Measurements from ENCODE around the gene ZNF423.

ZNF423 gene

DNA sequence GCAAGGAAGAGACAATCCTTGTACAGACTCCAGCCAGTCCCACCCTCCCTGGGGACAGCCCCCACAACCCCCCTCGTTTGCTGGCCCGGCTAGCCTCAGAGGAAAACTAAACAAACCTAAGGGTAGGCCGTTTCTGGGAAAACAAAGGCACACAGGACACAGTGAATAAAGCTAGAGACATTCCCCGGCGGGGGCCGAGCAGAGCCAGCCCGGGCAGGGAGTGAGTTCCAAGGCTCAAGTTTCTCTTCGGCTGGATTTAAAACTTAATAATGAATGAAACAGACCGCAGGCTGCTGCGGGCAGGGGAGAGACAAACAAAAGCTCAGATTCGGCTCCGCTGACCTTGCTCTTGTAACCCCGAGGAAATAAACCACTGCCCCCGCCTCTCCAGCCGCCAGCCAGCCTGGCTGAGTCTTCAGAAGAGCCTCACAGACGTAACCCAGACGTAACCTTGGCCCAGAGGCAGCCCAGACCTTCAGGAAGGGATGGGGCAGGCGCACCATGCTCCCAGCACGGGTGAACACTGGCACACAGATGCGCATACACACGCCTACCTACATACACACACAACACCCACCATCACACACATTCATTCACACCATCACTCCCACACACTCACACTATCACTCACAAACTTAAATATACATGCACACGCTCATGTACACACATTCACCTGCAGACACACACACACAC, 216.0 kb downstream of the ZNF423 start:
- DNase-seq (ENCODE audit: low spot score): no peak

DNA sequence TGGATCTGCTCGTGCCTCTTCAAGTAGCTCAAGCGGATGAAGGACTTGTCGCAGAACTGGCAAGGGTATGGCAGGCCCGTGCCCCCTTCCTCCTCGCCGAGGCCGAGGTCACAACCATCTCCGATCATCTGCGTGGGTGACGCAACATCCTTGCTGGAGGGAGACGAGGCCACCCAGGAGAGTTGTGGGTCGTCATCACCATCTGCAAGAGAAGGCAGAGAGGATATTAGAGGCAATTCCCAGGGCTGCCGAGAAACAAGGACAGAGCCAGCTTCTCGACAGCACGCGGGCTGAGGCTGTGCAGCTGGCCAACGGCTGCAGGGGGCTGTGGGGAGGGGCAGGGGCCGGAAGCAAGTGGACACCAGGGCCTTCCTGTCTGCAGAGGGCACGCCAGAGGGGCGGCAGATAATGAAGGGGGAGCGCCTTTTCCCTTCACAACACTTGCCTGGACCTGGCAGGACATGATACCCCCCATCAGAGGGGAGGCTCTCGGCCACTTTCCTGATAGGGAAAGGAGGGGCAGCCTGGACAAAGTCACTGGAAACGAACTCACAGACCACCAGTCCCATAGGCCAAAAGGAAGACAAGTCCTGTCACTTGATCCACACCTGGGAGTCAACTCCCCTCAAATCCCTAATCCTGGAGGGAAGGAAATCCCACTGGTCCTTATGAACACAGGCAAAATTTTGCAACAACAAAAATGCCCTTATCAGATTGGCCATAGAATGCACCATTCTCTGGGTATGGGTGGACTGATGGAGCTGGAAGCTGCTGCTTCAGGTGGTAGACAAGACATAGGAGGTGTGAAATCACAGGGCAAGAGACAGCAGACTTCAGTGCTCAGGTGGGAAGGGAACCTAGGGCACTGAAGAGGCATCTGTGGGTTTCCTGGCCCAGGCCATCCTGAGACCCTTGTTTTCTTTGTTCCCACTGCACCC, 217.0 kb downstream of the ZNF423 start:
- no peak for DNase-seq (ENCODE audit: low spot score)

- DNase-seq (ENCODE audit: low spot score): no peak
Measured at GRCh38 chr16:49637933-49638672, 217.8 kb downstream of the ZNF423 start.

DNA sequence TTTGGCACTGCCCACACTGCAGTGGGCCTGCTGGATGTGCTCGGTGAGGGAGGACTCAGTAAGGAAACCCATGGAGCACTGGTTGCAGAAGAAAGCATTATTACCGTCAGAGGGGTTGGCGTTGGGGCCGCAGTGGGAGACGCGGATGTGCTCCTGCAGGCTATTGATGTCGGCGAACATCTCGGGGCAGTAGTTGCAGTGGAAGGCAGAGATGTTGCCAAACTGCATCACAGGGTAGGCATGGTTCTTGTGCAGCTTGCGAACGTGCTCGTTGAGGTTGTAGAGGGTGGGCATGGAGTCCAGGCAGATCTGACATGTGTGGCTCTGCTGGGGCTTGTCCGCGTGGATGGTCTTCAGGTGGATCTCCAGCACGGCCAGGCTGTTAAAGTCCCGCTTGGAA, 218.4 kb downstream of the ZNF423 start:
- no peak for DNase-seq (ENCODE audit: low spot score)

DNA sequence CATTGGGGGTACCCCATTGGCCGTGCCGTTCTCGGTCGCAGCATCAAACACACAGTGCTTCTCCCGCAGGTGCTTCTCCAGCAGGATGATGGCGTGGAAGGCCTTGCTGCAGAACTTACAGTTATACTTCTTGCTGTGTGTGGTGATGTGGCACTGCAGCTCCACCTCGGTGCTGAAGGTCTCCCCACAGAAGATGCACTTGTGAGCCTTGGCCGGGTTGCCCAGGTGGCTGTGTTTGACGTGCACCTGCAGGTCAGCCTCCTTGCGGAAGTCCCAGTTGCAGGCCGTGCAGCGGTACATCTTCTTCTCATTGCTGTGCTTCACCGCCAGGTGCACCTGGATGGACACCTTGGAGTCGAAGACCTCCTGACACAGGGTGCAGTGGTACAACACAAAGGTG, 219.3 kb downstream of the ZNF423 start:
- DNase-seq (ENCODE audit: low spot score): no peak

- no peak for DNase-seq (ENCODE audit: low spot score)
Measured at GRCh38 chr16:49635591-49636581, 220.0 kb downstream of the ZNF423 start.

GRCh38 chr16:49635009-49635350, 220.9 kb downstream of the ZNF423 start:
- no peak for DNase-seq (ENCODE audit: low spot score)

DNA sequence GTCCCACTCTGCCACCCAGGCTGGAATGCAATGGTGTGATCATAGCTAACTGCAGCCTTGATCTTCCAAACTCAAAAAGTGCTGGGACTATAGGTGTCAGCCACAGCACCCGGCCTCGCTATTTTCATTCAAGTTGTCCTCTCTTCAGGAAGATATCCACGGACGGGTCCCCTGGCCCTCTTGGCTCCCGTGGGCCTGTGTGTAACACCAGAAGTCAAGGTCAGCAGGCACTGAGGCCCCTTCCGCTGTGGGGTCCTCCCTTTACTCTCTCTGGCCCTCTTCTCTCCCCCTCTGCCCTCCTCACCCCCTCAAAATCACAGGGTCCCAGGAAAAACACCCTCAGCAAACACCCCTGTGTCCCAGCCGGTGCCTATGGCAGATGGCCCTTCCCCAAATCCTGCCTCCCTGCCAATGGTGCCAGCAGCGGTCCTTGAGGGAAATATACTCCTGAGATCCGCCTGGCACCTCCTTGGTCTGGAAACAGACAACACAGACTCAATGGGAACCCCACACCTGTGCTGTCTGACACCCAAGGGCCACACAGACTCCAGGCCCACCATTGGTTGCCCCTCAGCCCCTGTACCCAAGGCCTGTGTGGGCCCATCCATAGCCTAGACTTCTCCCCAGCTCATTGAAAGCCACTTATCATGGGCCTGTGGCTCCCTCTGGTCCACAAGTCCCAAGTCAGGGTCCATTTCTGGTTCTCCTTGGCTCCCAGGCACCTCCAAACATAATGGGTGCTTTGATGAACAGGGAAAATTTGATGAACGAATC, 221.5 kb downstream of the ZNF423 start:
- DNase-seq (ENCODE audit: low spot score): no peak

- DNase-seq (ENCODE audit: low spot score): no peak
Measured at GRCh38 chr16:49632795-49633184, 223.1 kb downstream of the ZNF423 start.

DNA sequence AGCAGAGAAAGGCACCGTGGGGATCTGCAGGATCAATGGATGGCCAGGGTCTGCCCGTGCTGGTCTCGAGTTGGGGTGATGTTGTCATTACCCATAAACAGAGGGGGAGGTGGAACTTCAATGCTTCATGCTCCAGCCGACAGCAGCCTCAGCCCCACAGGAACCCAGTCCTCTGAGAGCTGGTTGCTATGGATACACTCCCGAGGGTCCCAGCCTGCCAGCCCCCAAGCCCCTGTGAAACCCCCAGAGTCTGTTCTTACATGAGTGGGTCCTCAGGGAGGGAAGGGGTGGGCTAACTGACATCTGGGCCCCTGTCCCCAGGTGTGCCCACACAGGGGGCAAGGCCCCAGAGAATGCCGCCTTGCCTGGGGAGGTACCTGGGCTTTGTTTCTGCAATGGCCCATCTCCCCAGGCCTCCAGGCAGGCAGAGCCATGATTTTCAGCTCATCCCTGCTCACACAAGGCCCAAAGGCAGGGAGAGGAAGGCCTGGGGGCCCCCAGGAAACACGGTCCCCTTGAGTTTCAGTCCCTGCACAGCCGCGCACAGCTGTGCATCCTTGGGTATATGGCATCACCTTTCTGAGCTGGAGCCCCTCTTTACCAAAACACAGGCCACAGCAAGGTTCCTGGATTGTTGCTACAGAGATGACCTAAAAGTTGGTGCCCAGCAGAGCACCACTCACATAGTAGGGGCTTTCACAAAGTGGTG, 223.7 kb downstream of the ZNF423 start:
- no peak for DNase-seq (ENCODE audit: low spot score)

DNA sequence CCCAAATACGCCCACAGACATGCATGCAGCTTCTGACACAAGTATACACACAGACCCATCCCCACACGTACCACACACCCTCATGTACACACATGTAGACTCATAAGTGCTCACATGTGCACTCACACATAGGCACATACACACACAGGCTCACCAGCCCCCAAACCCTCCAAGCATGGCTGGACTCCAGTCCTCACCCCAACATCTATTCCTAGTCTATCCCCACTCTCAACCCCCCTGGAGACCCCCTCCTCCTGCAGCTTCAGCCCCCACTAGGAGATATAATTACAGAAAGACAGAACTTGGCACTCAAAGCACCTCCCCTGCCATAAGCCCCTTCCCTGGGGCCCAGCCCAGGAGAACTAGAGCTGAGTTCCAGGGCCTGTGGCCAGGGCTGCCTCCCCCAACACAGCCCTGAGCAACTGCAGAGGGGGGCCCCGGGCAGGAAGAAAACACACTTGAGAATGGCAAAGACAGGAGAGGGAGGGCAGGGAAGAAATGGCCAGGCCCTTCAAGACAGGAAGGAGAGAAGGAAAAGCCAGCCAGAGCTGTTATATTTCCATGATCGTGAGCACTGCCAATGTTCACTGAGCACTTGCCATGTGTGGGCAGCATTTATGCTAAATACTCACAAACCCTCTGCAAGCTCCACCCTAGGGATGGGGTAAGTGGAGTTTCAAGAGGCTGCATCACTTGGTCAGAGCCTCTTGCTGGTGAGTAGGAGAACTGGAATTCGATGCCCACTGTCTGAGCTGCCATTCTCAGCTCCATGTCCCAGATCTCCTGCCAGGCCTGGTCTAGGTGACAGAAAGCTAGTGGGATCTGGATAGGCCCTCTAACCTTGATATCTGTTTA, 224.5 kb downstream of the ZNF423 start:
- peak; percentile 54 for DNase-seq (ENCODE audit: low spot score)

DNA sequence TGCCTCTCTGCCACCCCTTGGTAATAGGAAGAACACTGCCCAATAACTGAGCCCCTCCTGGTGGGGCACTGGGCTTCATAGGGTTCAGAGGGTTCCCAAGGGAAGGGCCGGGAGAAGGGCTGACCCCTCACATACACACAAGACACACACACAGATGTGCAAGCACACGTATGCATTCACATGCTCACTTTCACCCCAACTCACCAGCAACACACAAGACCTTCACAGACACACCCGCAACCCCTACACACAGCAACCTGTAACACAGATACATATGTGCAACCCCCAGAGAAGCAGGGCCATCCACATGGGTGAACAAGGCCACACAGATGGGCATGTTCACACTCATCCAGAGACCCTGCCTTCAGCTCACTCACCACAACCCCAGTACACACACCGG, 225.1 kb downstream of the ZNF423 start:
- no peak for DNase-seq (ENCODE audit: low spot score)

- no peak for DNase-seq (ENCODE audit: low spot score)
Measured at GRCh38 chr16:49629851-49630250, 226.1 kb downstream of the ZNF423 start.

- DNase-seq (ENCODE audit: low spot score): no peak
Measured at GRCh38 chr16:49628148-49628547, 227.8 kb downstream of the ZNF423 start.

GRCh38 chr16:49625311-49626065, 230.4 kb downstream of the ZNF423 start:
- no peak for DNase-seq (ENCODE audit: low spot score)

DNA sequence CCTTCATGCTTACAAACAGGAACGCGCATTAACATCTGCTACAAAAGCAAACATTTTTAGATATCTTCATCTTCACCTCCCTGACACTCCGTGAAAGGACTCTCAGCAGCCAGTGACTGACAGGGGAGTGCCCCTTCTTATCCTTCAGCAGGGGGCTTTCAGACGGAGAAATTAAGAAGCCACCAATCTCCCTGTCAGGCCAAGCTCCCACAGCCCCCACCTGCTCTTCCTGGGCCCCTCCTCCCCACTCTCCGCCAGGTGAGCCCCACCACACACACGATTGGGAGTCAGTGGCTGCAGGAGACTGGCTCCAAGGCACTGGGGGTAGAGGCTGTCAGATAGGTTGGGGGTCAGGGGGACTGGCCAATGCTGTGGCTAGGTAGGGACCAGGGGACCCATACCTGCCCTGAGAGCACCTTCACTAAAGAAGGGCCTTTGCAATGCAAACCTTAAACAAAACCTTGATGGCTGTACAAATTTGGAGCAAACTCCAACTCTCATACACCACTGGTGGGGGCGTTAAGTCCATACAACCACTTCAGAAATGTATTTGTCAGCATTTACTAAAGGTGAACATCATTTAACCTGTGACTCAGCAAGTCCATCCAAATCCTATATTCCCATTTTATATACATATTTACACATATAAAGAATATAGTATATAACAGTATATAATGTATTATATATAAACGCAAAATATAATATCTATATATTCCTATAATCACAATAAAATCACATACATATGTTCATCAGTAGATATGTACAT, 232.2 kb downstream of the ZNF423 start:
- DNase-seq (ENCODE audit: low spot score): no peak
